ENCODE results near the gene UPF3A. TPM values are rescaled to one million over a fixed set of nuclear protein-coding genes. Genes with fewer than 3 reads are reported as not detected.

Gene UPF3A
- total and polyA plus RNA-seq, 10 of the 15 experiments (the other 5 are each of a cell fraction or from before 2014, with no cell fraction given) = 18.6 to 61.5 (median 43.3) TPM

DNA sequence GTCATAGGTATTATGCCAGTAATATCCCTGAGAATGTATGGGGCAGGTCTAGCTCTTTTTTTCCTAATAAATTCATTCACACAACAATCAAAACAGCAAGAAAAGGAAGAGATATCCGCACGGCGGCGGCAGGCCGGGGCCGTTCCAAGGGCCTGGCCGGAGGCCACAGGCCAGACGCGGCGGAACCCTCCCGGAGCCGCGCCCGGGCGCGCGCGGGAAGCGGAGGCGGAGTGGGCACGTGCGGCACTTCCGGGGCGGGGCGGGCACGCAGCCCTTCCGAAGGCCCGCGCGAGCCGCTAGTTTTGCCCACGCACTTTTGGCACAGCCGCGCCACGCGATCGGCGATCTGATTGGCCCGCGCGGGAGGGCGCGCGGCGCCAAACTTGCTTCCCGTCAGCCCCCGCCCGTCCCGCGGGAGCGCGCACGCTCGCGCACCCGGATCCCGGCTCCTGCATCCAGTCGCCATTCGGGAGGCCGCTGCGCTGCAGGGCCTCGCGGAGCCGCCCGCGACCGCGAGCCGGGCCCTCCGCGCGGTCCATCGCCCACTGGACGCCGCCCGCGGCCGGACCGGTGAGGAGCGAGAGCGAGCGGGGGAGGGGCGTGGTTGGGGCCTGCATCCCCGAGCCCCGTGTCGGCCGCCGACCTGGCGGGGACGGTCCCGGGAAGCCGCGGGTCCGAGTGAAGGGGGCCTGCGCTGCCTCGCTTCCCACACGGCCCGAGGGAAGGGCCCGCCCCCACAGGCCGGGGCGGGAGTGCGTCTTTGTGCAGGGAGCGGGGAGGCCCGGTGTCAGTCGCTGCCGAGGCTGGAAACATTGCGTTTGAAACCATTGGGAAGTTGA lies 32.9 kb downstream of the UPF3A start, which contains the start of gene CHAMP1 (continued):
- TF ChIP-seq MEF2B (IDR thresholded peaks at IDR 0.05; ENCODE audit: partially characterized antibody, poor library complexity, severe bottlenecking) (peak; percentile 14), YY1 (IDR thresholded peaks at IDR 0.05; ENCODE audit: low read depth, low read length) (peak; percentile 89), ZNF217 (IDR thresholded peaks at IDR 0.05) (peak; percentile 65; the same call in 1 of the 2 replicates), DPF2 (IDR thresholded peaks at IDR 0.05) (peak; percentile 86), CHD2 (IDR thresholded peaks at IDR 0.05; ENCODE audit: borderline replicate concordance, low read depth, low read length) (peak; percentile 86), ZBED1 (IDR thresholded peaks at IDR 0.05; ENCODE audit: borderline replicate concordance) (no peak), ASH2L (IDR thresholded peaks at IDR 0.05; ENCODE audit: borderline replicate concordance, low read depth) (peak; percentile 56), ZSCAN29 (IDR thresholded peaks at IDR 0.05) (peak; percentile 37; the same call in 1 of the 2 replicates)
- TF ChIP-seq, protein P1, sequence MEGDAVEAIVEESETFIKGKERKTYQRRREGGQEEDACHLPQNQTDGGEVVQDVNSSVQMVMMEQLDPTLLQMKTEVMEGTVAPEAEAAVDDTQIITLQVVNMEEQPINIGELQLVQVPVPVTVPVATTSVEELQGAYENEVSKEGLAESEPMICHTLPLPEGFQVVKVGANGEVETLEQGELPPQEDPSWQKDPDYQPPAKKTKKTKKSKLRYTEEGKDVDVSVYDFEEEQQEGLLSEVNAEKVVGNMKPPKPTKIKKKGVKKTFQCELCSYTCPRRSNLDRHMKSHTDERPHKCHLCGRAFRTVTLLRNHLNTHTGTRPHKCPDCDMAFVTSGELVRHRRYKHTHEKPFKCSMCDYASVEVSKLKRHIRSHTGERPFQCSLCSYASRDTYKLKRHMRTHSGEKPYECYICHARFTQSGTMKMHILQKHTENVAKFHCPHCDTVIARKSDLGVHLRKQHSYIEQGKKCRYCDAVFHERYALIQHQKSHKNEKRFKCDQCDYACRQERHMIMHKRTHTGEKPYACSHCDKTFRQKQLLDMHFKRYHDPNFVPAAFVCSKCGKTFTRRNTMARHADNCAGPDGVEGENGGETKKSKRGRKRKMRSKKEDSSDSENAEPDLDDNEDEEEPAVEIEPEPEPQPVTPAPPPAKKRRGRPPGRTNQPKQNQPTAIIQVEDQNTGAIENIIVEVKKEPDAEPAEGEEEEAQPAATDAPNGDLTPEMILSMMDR (IDR thresholded peaks at IDR 0.05 in 2 of 3, conservative IDR thresholded peaks at IDR 0.05 in 1 of 3; ENCODE audit: control insufficient read depth in 2 of 3, extremely low read depth in 1 of 3, insufficient read depth in 1 of 3, low read depth in 3 of 3, low read length in 3 of 3) = peak in 1 of 3 experiments; percentile 12; a peak in 1 of 6 replicates
- TF ChIP-seq, protein P2, sequence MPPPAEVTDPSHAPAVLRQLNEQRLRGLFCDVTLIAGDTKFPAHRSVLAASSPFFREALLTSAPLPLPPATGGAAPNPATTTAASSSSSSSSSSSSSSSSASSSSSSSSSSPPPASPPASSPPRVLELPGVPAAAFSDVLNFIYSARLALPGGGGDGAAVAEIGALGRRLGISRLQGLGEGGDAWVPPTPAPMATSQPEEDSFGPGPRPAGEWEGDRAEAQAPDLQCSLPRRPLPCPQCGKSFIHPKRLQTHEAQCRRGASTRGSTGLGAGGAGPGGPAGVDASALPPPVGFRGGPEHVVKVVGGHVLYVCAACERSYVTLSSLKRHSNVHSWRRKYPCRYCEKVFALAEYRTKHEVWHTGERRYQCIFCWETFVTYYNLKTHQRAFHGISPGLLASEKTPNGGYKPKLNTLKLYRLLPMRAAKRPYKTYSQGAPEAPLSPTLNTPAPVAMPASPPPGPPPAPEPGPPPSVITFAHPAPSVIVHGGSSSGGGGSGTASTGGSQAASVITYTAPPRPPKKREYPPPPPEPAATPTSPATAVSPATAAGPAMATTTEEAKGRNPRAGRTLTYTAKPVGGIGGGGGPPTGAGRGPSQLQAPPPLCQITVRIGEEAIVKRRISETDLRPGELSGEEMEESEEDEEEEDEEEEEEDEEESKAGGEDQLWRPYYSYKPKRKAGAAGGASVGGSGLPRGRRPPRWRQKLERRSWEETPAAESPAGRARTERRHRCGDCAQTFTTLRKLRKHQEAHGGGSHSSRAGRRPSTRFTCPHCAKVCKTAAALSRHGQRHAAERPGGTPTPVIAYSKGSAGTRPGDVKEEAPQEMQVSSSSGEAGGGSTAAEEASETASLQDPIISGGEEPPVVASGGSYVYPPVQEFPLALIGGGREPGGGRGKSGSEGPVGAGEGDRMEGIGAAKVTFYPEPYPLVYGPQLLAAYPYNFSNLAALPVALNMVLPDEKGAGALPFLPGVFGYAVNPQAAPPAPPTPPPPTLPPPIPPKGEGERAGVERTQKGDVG (CRISPR knock-in tag; IDR thresholded peaks at IDR 0.05) = no peak

All from GM12878 (cell line).